ENCODE measurements around the gene BHMT. TPM values are rescaled to one million over a fixed set of nuclear protein-coding genes. Genes with fewer than 3 reads are reported as not detected.
A peak's percentile ranks its signal among the peaks of the same experiment; 100 is the strongest.

Gene BHMT
- total RNA-seq, 1 donor = not detected

GRCh38 chr5:79091064-79091463 lies 20.5 kb upstream of the BHMT start:
- no peak overlapping the region for H3K4me2 ChIP-seq (ENCODE audit: insufficient read depth, low read length)
- H3K4me1 ChIP-seq (ENCODE audit: insufficient read depth, low read length) = no peaks in the 10 kb centered on the region
- no peak overlapping the region for H2AFZ ChIP-seq (ENCODE audit: low read length)
- H3K4me3 ChIP-seq (ENCODE audit: insufficient read depth, low read length) = no peak overlapping the region
- H3K79me2 ChIP-seq (ENCODE audit: insufficient read depth, low read length) = no peaks in the 10 kb centered on the region
- H3K27me3 ChIP-seq (ENCODE audit: insufficient read depth, low read length) = peaks cover 27% of the 10 kb centered on the region
- no peaks in the 10 kb centered on the region for H4K20me1 ChIP-seq (ENCODE audit: insufficient read depth, low read length)
- no peak for TF ChIP-seq CTCF (IDR thresholded peaks at IDR 0.05; ENCODE audit: extremely low read depth, low read depth, low read length)
- H3K36me3 ChIP-seq (ENCODE audit: insufficient read depth, low read length) = no peaks in the 10 kb centered on the region
- no peak overlapping the region for H3K27ac ChIP-seq (ENCODE audit: low read depth, low read length)
- DNase-seq (ENCODE audit: insufficient read length, low spot score, missing footprints) = no peak
- no peaks in the 10 kb centered on the region for H3K9me3 ChIP-seq (ENCODE audit: low read depth, low read length)

- Histone ChIP-seq H3K4me1 (ENCODE audit: insufficient read depth, low read length) (no peaks in the 10 kb centered on the region), H3K79me2 (ENCODE audit: insufficient read depth, low read length) (no peaks in the 10 kb centered on the region), H3K9me3 (ENCODE audit: low read depth, low read length) (no peaks in the 10 kb centered on the region), H3K27me3 (ENCODE audit: insufficient read depth, low read length) (peaks cover 27% of the 10 kb centered on the region), H3K36me3 (ENCODE audit: insufficient read depth, low read length) (no peaks in the 10 kb centered on the region), H3K4me3 (ENCODE audit: insufficient read depth, low read length) (no peak overlapping the region), H3K27ac (ENCODE audit: low read depth, low read length) (no peak overlapping the region), H4K20me1 (ENCODE audit: insufficient read depth, low read length) (no peaks in the 10 kb centered on the region), H3K4me2 (ENCODE audit: insufficient read depth, low read length) (no peak overlapping the region), H2AFZ (ENCODE audit: low read length) (no peak overlapping the region)
- no peak for DNase-seq (ENCODE audit: insufficient read length, low spot score, missing footprints)
- no peak for TF ChIP-seq CTCF (IDR thresholded peaks at IDR 0.05; ENCODE audit: extremely low read depth, low read depth, low read length)
Measured at GRCh38 chr5:79093762-79094161, 17.8 kb upstream of the BHMT start.

- Histone ChIP-seq H2AFZ (ENCODE audit: low read length) (no peak overlapping the region), H3K4me2 (ENCODE audit: insufficient read depth, low read length) (no peak overlapping the region), H3K36me3 (ENCODE audit: insufficient read depth, low read length) (no peaks in the 10 kb centered on the region), H3K4me3 (ENCODE audit: insufficient read depth, low read length) (no peak overlapping the region), H3K27me3 (ENCODE audit: insufficient read depth, low read length) (peaks cover 8% of the 10 kb centered on the region), H3K27ac (ENCODE audit: low read depth, low read length) (no peak overlapping the region), H3K4me1 (ENCODE audit: insufficient read depth, low read length) (peaks cover 7% of the 10 kb centered on the region), H4K20me1 (ENCODE audit: insufficient read depth, low read length) (no peaks in the 10 kb centered on the region), H3K79me2 (ENCODE audit: insufficient read depth, low read length) (no peaks in the 10 kb centered on the region), H3K9me3 (ENCODE audit: low read depth, low read length) (no peaks in the 10 kb centered on the region)
- no peak for TF ChIP-seq CTCF (IDR thresholded peaks at IDR 0.05; ENCODE audit: extremely low read depth, low read depth, low read length)
- no peak for DNase-seq (ENCODE audit: insufficient read length, low spot score, missing footprints)
Measured at GRCh38 chr5:79105868-79106267, 5.7 kb upstream of the BHMT start.

GRCh38 chr5:79107020-79107796 lies 4.4 kb upstream of the BHMT start:
- Histone ChIP-seq H3K9me3 (ENCODE audit: low read depth, low read length) (no peaks in the 10 kb centered on the region), H3K4me1 (ENCODE audit: insufficient read depth, low read length) (peaks cover 7% of the 10 kb centered on the region), H3K36me3 (ENCODE audit: insufficient read depth, low read length) (no peaks in the 10 kb centered on the region), H2AFZ (ENCODE audit: low read length) (peak overlapping the region; percentile 17), H4K20me1 (ENCODE audit: insufficient read depth, low read length) (no peaks in the 10 kb centered on the region), H3K79me2 (ENCODE audit: insufficient read depth, low read length) (no peaks in the 10 kb centered on the region), H3K4me2 (ENCODE audit: insufficient read depth, low read length) (no peak overlapping the region), H3K27me3 (ENCODE audit: insufficient read depth, low read length) (peaks cover 21% of the 10 kb centered on the region), H3K27ac (ENCODE audit: low read depth, low read length) (no peak overlapping the region), H3K4me3 (ENCODE audit: insufficient read depth, low read length) (no peak overlapping the region)
- DNase-seq (ENCODE audit: insufficient read length, low spot score, missing footprints) = peak; percentile 56
- TF ChIP-seq CTCF (IDR thresholded peaks at IDR 0.05; ENCODE audit: extremely low read depth, low read depth, low read length) = no peak

Data from osteoblast (primary cell).